Measurements from ENCODE around the gene SLC5A3.

The SLC5A3 gene

GRCh38 chr21:34097442-34097841 is 24.1 kb downstream of the SLC5A3 start:
- TF ChIP-seq ZNF565 (CRISPR knock-in tag; conservative IDR thresholded peaks at IDR 0.05; ENCODE audit: low read depth) (no peak), TSHZ2 (CRISPR knock-in tag; IDR thresholded peaks at IDR 0.05) (no peak), ESRRG (CRISPR knock-in tag; IDR thresholded peaks at IDR 0.05) (no peak), TOX (CRISPR knock-in tag; IDR thresholded peaks at IDR 0.05; ENCODE audit: borderline replicate concordance) (no peak), OSR1 (CRISPR knock-in tag; IDR thresholded peaks at IDR 0.05) (no peak), ZFP30 (CRISPR knock-in tag; IDR thresholded peaks at IDR 0.05) (no peak), RARB (CRISPR knock-in tag; IDR thresholded peaks at IDR 0.05) (no peak)
- ATAC-seq = no peak

- ATAC-seq = no peak
- TF ChIP-seq CSRNP3 (CRISPR knock-in tag; IDR thresholded peaks at IDR 0.05) (no peak), ZNF8 (CRISPR knock-in tag; IDR thresholded peaks at IDR 0.05) (no peak), RARB (CRISPR knock-in tag; IDR thresholded peaks at IDR 0.05) (no peak), ZNF70 (CRISPR knock-in tag; IDR thresholded peaks at IDR 0.05) (no peak), ZFP3 (CRISPR knock-in tag; IDR thresholded peaks at IDR 0.05) (no peak), ARNTL (CRISPR knock-in tag; IDR thresholded peaks at IDR 0.05; ENCODE audit: borderline replicate concordance, low read depth) (no peak), TOX (CRISPR knock-in tag; IDR thresholded peaks at IDR 0.05; ENCODE audit: borderline replicate concordance) (no peak), POU6F1 (CRISPR knock-in tag; IDR thresholded peaks at IDR 0.05; ENCODE audit: borderline replicate concordance, low read depth) (no peak), ZFP30 (CRISPR knock-in tag; IDR thresholded peaks at IDR 0.05) (no peak), CREB5 (CRISPR knock-in tag; IDR thresholded peaks at IDR 0.05; ENCODE audit: low read depth) (no peak), ZNF565 (CRISPR knock-in tag; conservative IDR thresholded peaks at IDR 0.05; ENCODE audit: low read depth) (no peak), BACH2 (CRISPR knock-in tag; IDR thresholded peaks at IDR 0.05; ENCODE audit: borderline replicate concordance) (no peak), ZC3H10 (CRISPR knock-in tag; IDR thresholded peaks at IDR 0.05) (no peak), CSDC2 (CRISPR knock-in tag; IDR thresholded peaks at IDR 0.05) (no peak), TSHZ2 (CRISPR knock-in tag; IDR thresholded peaks at IDR 0.05) (no peak), TCF4 (CRISPR knock-in tag; IDR thresholded peaks at IDR 0.05; ENCODE audit: borderline replicate concordance) (no peak), OSR1 (CRISPR knock-in tag; IDR thresholded peaks at IDR 0.05) (no peak), ESRRG (CRISPR knock-in tag; IDR thresholded peaks at IDR 0.05) (no peak), GLIS3 (CRISPR knock-in tag; IDR thresholded peaks at IDR 0.05) (no peak)
Observed at GRCh38 chr21:34100337-34100736, 27.0 kb downstream of the SLC5A3 start.

- no peak for ATAC-seq
- no peak for TF ChIP-seq BACH2 (CRISPR knock-in tag; IDR thresholded peaks at IDR 0.05; ENCODE audit: borderline replicate concordance)
- no peak for TF ChIP-seq ZFP30 (CRISPR knock-in tag; IDR thresholded peaks at IDR 0.05)
- TF ChIP-seq ZNF70 (CRISPR knock-in tag; IDR thresholded peaks at IDR 0.05) = no peak
- no peak for TF ChIP-seq CSRNP3 (CRISPR knock-in tag; IDR thresholded peaks at IDR 0.05)
- TF ChIP-seq GLIS3 (CRISPR knock-in tag; IDR thresholded peaks at IDR 0.05) = no peak
- TF ChIP-seq TOX (CRISPR knock-in tag; IDR thresholded peaks at IDR 0.05; ENCODE audit: borderline replicate concordance) = no peak
- no peak for TF ChIP-seq OSR1 (CRISPR knock-in tag; IDR thresholded peaks at IDR 0.05)
- no peak for TF ChIP-seq ISL1 (CRISPR knock-in tag; IDR thresholded peaks at IDR 0.05)
- no peak for TF ChIP-seq ARNTL (CRISPR knock-in tag; IDR thresholded peaks at IDR 0.05; ENCODE audit: borderline replicate concordance, low read depth)
- no peak for TF ChIP-seq CSDC2 (CRISPR knock-in tag; IDR thresholded peaks at IDR 0.05)
- TF ChIP-seq TCF4 (CRISPR knock-in tag; IDR thresholded peaks at IDR 0.05; ENCODE audit: borderline replicate concordance) = no peak
- no peak for TF ChIP-seq CREB5 (CRISPR knock-in tag; IDR thresholded peaks at IDR 0.05; ENCODE audit: low read depth)
- no peak for TF ChIP-seq SNAI2 (CRISPR knock-in tag; IDR thresholded peaks at IDR 0.05)
- no peak for TF ChIP-seq RARB (CRISPR knock-in tag; IDR thresholded peaks at IDR 0.05)
Observed at GRCh38 chr21:34100790-34101189, 27.4 kb downstream of the SLC5A3 start.
